HCT116 (cell line): ENCODE results near the gene MFN2. TPM values are rescaled to one million over a fixed set of nuclear protein-coding genes. Genes with fewer than 3 reads are reported as not detected.

Experiments
- ATAC-seq: fragments of 200-7000 bp; cut with Tn5 transposase; 2 replicates; pipeline ENCODE4 v1.9.1; 2020; ENCODE audit warnings: mild to moderate bottlenecking, moderate library complexity
- BruUV-seq: library from RNA; stranded (reverse); fragments of 400-500 nt; replicated peaks from 2 replicates; lab custom pipeline; 2021; lab: Mats Ljungman, UMichigan
- CTCF ChIA-PET: fragments of 300-600 bp; sonication (Branson Sonifier 250); formaldehyde crosslinking; loops from one replicate; lab custom pipeline; 2021; ENCODE audit warnings: antibody characterized with exemption; lab: Charles Lee
- POLR2A ChIA-PET: fragments of 300-600, 350-600 bp; sonication (Branson Sonifier 250); formaldehyde crosslinking; loops from one replicate; lab custom pipeline; 2021; ENCODE audit warnings: antibody characterized with exemption; lab: Charles Lee
- RAD21 ChIA-PET, 2 experiments: fragments of 300-600 bp; sonication (Branson Sonifier 250); formaldehyde crosslinking; loops; one replicate each; lab custom pipeline; 2023; ENCODE audit warnings: low total read pairs in 2 of 2; ENCODE audit not compliant: uncharacterized antibody in 2 of 2, unreplicated experiment in 2 of 2, low non-redundant PET in 1 of 2; lab: Charles Lee
- DNase-seq: peaks from one replicate; pipeline ENCODE4 v3.0.0-alpha.2; 2010; ENCODE audit warnings: low read depth, low spot score
- H2AFZ ChIP-seq: fragments of 200-600 bp; shearing (Covaris generic), sonication (generic); 2 replicates; pipeline ENCODE4 v1.6.1; 2017; ENCODE audit warnings: low read depth, mixed run types, mixed read lengths, antibody characterized with exemption, low read length; ENCODE audit not compliant: poor library complexity, severe bottlenecking
- H3K27ac ChIP-seq: 2 replicates; pipeline ENCODE4 v1.5.1; 2012; ENCODE audit warnings: low read depth, low read length
- H3K27me3 ChIP-seq: fragments of 200-600 bp; sonication (generic); 2 replicates; pipeline ENCODE4 v1.6.1; 2016; ENCODE audit warnings: mixed run types, low read length, mixed read lengths; ENCODE audit not compliant: insufficient read depth
- H3K36me3 ChIP-seq, 2 experiments: fragments of 200-500 bp in 1 of 2; fragments of 200-600 bp in 1 of 2; sonication (Bioruptor generic) in 1 of 2; sonication (generic) in 1 of 2; 2 replicates each; pipeline versions ENCODE4 v1.5.1 to v1.6.1; 2014 to 2016; ENCODE audit warnings: low read length in 2 of 2, inconsistent platforms in 1 of 2, mixed read lengths in 1 of 2, mixed run types in 1 of 2; ENCODE audit not compliant: insufficient read depth in 2 of 2, control insufficient read depth in 1 of 2
- H3K4me1 ChIP-seq, 2 experiments: fragments of 200-600 bp in 1 of 2; sonication (generic) in 1 of 2; 2 replicates each; pipeline versions ENCODE4 v1.5.1 to v1.6.1; 2012 to 2017; ENCODE audit warnings: low read length in 2 of 2, inconsistent platforms in 1 of 2, mild to moderate bottlenecking in 1 of 2, mixed read lengths in 1 of 2, mixed run types in 1 of 2, moderate library complexity in 1 of 2; ENCODE audit not compliant: insufficient read depth in 2 of 2, control insufficient read depth in 1 of 2
- H3K4me2 ChIP-seq: fragments of 200-600 bp; sonication (generic); 2 replicates; pipeline ENCODE4 v1.6.1; 2017; ENCODE audit warnings: mixed run types, low read length, mixed read lengths
- H3K4me3 ChIP-seq, 2 experiments: fragments of 200-600 bp in 1 of 2; sonication (generic) in 1 of 2; replicated peaks in 1 of 2; 2 replicates each; pipeline ENCODE4 v1.5.1; 2011 to 2016; ENCODE audit warnings: low read length in 2 of 2, control low read depth in 1 of 2, low read depth in 1 of 2, mild to moderate bottlenecking in 1 of 2, mixed read lengths in 1 of 2, mixed run types in 1 of 2
- H3K79me2 ChIP-seq: fragments of 200-600 bp; sonication (generic); 2 replicates; pipeline ENCODE4 v1.6.1; 2017; ENCODE audit warnings: mild to moderate bottlenecking, mixed run types, low read length, moderate library complexity, mixed read lengths; ENCODE audit not compliant: insufficient read depth
- H3K9ac ChIP-seq: fragments of 200-600 bp; sonication (generic); 2 replicates; pipeline ENCODE4 v1.6.1; 2016; ENCODE audit warnings: low read length, mixed read lengths
- H3K9me2 ChIP-seq: fragments of 200-600 bp; sonication (generic), shearing (Covaris generic); 2 replicates; pipeline ENCODE4 v1.6.1; 2017; ENCODE audit warnings: mixed run types, mild to moderate bottlenecking, moderate library complexity; ENCODE audit not compliant: insufficient read depth
- H3K9me3 ChIP-seq, 2 experiments: fragments of 200-500 bp in 1 of 2; fragments of 200-600 bp in 1 of 2; sonication (Bioruptor generic) in 1 of 2; sonication (generic) in 1 of 2; 2 replicates each; pipeline ENCODE4 v1.6.1; 2014 to 2017; ENCODE audit warnings: low read length in 2 of 2, mixed read lengths in 2 of 2, inconsistent platforms in 1 of 2, low read depth in 1 of 2, mild to moderate bottlenecking in 1 of 2, mixed run types in 1 of 2, moderate library complexity in 1 of 2; ENCODE audit not compliant: control insufficient read depth in 1 of 2, insufficient read depth in 1 of 2
- H4K20me1 ChIP-seq: fragments of 200-600 bp; sonication (generic), shearing (Covaris generic); 2 replicates; pipeline ENCODE4 v1.6.1; 2017; ENCODE audit warnings: mixed run types, mild to moderate bottlenecking, moderate library complexity; ENCODE audit not compliant: insufficient read depth
- CBX3 ChIP-seq: IDR thresholded peaks from 2 replicates; pipeline ENCODE4 v1.6.1; 2012; ENCODE audit warnings: low read depth
- EGR1 ChIP-seq: IDR thresholded peaks from 2 replicates; pipeline ENCODE4 v1.6.1; 2012; ENCODE audit warnings: low read depth
- EZH2 ChIP-seq: fragments of 200-600 bp; sonication (generic); IDR thresholded peaks from 2 replicates; pipeline ENCODE4 v1.6.1; 2017; ENCODE audit warnings: antibody characterized with exemption, mixed run types
- JUND ChIP-seq: IDR thresholded peaks from 2 replicates; pipeline ENCODE4 v1.6.1; 2012
- POLR2A ChIP-seq: IDR thresholded peaks from 2 replicates; pipeline ENCODE4 v1.7.0; 2011; ENCODE audit warnings: borderline replicate concordance; ENCODE audit not compliant: insufficient read depth, insufficient read length; ENCODE audit errors: extremely low read depth
- POLR2AphosphoS5 ChIP-seq: IDR thresholded peaks from 2 replicates; pipeline ENCODE4 v1.6.1; 2011; ENCODE audit warnings: mild to moderate bottlenecking, low read depth, low read length, moderate library complexity
- SRF ChIP-seq: IDR thresholded peaks from 2 replicates; pipeline ENCODE4 v1.6.1; 2012; ENCODE audit warnings: low read depth
- TCF7L2 ChIP-seq: IDR thresholded peaks from 2 replicates; pipeline ENCODE4 v1.7.0; 2011; ENCODE audit warnings: borderline replicate concordance, inconsistent platforms; ENCODE audit not compliant: insufficient read depth, insufficient read length; ENCODE audit errors: extremely low read depth
- YY1 ChIP-seq: IDR thresholded peaks from 2 replicates; pipeline ENCODE4 v1.6.1; 2011; ENCODE audit warnings: low read length, low read depth, moderate library complexity, mild to moderate bottlenecking; ENCODE audit not compliant: insufficient replicate concordance; ENCODE audit errors: extremely low read depth
- ZFX ChIP-seq: fragments of 450-650 bp; IDR thresholded peaks from 2 replicates; pipeline ENCODE4 v1.6.1; 2017
- intact Hi-C: fragments of 100-400 bp; cut with micrococcal nuclease; formaldehyde crosslinking; loops from 2 replicates; pipeline ENCODE4 v1.10.0; 2022
- total RNA-seq: library from RNA; stranded (reverse); gene quantifications from one replicate; pipeline ENCODE4 v1.2.1, GENCODE V29; 2021; ENCODE audit not compliant: unreplicated experiment
- TF ChIP-seq, protein P1 (sequence below), 3 experiments: fragments of 200-600 bp in 1 of 3; sonication (generic) in 1 of 3; IDR thresholded peaks in 2 of 3; conservative IDR thresholded peaks in 1 of 3; 2 replicates each; pipeline ENCODE4 v1.5.1; 2012 to 2017; ENCODE audit warnings: low read depth in 2 of 3, low read length in 2 of 3, antibody characterized with exemption in 1 of 3, borderline replicate concordance in 1 of 3, control low read depth in 1 of 3, mild to moderate bottlenecking in 1 of 3, mixed read lengths in 1 of 3, mixed run types in 1 of 3, moderate library complexity in 1 of 3; ENCODE audit not compliant: insufficient read depth in 1 of 3

The MFN2 gene
- total RNA-seq, 1 experiment from 2014 or later: 83.0 TPM

DNA sequence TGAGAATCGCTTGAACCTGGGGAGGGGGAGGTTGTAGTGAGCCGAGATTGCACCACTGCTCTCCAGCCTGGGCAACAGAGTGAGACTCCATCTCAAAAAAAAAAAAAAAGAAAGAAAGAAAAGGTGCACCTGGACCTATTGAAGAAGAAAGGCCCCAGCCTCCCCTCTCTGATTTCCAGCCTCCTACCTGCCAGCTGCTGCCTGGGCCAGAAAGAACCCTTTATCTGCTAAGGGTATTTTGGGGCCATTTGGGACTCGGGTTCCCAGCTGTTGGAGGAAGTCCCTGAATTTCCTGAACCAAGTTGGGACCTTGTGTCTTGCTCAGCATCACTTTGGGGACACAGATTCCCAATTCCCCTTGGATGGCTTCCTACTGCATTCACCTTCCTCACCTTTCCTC, 79.0 kb downstream of the MFN2 start:
- Histone ChIP-seq H3K27ac (no peak overlapping the region), H3K9ac (no peak overlapping the region), H3K9me2 (no peaks in the 10 kb centered on the region), H2AFZ (no peak overlapping the region), H3K79me2 (no peaks in the 10 kb centered on the region), H3K36me3 (no peaks in the 10 kb centered on the region)
- POLR2A ChIA-PET: no interaction called here
- TF ChIP-seq SRF (no peak), YY1 (no peak), TCF7L2 (no peak), CBX3 (no peak), POLR2A (no peak), POLR2AphosphoS5 (no peak), JUND (no peak), EGR1 (no peak), ZFX (no peak), EZH2 (no peak)
- TF ChIP-seq, protein P1, sequence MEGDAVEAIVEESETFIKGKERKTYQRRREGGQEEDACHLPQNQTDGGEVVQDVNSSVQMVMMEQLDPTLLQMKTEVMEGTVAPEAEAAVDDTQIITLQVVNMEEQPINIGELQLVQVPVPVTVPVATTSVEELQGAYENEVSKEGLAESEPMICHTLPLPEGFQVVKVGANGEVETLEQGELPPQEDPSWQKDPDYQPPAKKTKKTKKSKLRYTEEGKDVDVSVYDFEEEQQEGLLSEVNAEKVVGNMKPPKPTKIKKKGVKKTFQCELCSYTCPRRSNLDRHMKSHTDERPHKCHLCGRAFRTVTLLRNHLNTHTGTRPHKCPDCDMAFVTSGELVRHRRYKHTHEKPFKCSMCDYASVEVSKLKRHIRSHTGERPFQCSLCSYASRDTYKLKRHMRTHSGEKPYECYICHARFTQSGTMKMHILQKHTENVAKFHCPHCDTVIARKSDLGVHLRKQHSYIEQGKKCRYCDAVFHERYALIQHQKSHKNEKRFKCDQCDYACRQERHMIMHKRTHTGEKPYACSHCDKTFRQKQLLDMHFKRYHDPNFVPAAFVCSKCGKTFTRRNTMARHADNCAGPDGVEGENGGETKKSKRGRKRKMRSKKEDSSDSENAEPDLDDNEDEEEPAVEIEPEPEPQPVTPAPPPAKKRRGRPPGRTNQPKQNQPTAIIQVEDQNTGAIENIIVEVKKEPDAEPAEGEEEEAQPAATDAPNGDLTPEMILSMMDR (IDR thresholded peaks at IDR 0.05 in 2 of 3, conservative IDR thresholded peaks at IDR 0.05 in 1 of 3; ENCODE audit: borderline replicate concordance in 1 of 3, insufficient read depth in 1 of 3, low read depth in 2 of 3, low read length in 2 of 3): no peak
- TF ChIP-seq, all 23 proteins: peak for 0
- Histone ChIP-seq H3K4me3 (no peak overlapping the region), H3K27me3 (no peaks in the 10 kb centered on the region), H3K9me3 (no peaks in the 10 kb centered on the region), H3K4me1 (peaks cover 0 to 9% of the 10 kb centered on the region in 2 experiments; a peak in 2 of 4 replicates), H3K4me2 (no peak overlapping the region), H4K20me1 (no peaks in the 10 kb centered on the region)
- DNase-seq: no peak
- CTCF ChIA-PET: no interaction called here
- ATAC-seq: no peak
- no TSS peak for BruUV-seq
- RAD21 ChIA-PET: no interaction called here
- intact Hi-C loops: no loop called here
